Thoracic aorta (tissue), 2 donors: ENCODE measurements around the gene AHCY. TPM values are rescaled to one million over a fixed set of nuclear protein-coding genes. Genes with fewer than 3 reads are reported as not detected.
"Not testable (repeated sequence)": the region's sequence is repeated elsewhere in the genome, so short reads cannot be mapped to it uniquely, and the experiment has no call there.

Experiments used
- ATAC-seq: fragments of 150-250 bp; one replicate; pipeline ENCODE4 v1.8.0; 2017; ENCODE audit warnings: low read depth; ENCODE audit not compliant: insufficient number of reproducible peaks, low FRiP score
- DNase-seq: peaks from one replicate; pipeline ENCODE4 v3.0.0-alpha.2; 2020; ENCODE audit warnings: low spot score
- H3K27ac ChIP-seq, 2 donors: fragments of 200-600 bp; sonication (generic); 1 replicate in 1 of 2; 2 replicates in 1 of 2; pipeline ENCODE4 v1.5.1; 2016; ENCODE audit warnings: mild to moderate bottlenecking in 2 of 2, moderate library complexity in 2 of 2
- H3K27me3 ChIP-seq: fragments of 200-600 bp; sonication (generic); replicated peaks from 2 replicates; pipeline ENCODE4 v1.6.0; 2016; ENCODE audit warnings: mild to moderate bottlenecking; ENCODE audit not compliant: insufficient read depth
- H3K36me3 ChIP-seq: fragments of 200-600 bp; sonication (generic); one replicate; pipeline ENCODE4 v1.5.1; 2016
- H3K4me1 ChIP-seq, 2 donors: fragments of 200-600 bp; sonication (generic); 1 replicate in 1 of 2; 2 replicates in 1 of 2; pipeline versions ENCODE4 v1.5.1 to v1.6.0; 2016; ENCODE audit warnings: low read depth in 2 of 2, mild to moderate bottlenecking in 1 of 2; ENCODE audit not compliant: control insufficient read depth in 1 of 2
- H3K4me3 ChIP-seq: fragments of 200-600 bp; sonication (generic); 2 replicates; pipeline ENCODE4 v1.5.1; 2016; ENCODE audit warnings: mild to moderate bottlenecking
- H3K9me3 ChIP-seq: fragments of 200-600 bp; sonication (generic); 2 replicates; pipeline ENCODE4 v1.5.1; 2016
- total RNA-seq, 2 donors: library from RNA; depleted of rRNA; stranded (reverse); fragments of >200 nt; gene quantifications; one replicate each; pipeline versions ENCODE4 v1.1.0 to v1.2.3, GENCODE V29; 2016
- TF ChIP-seq, protein P1 (sequence below): fragments of 200-600 bp; sonication (generic); IDR thresholded peaks from one replicate; pipeline ENCODE4 v1.5.1; 2019; ENCODE audit warnings: antibody characterized with exemption

Gene AHCY
- total RNA-seq, 2 donors from 2014 or later, result 38.7 to 71.8 TPM

DNA sequence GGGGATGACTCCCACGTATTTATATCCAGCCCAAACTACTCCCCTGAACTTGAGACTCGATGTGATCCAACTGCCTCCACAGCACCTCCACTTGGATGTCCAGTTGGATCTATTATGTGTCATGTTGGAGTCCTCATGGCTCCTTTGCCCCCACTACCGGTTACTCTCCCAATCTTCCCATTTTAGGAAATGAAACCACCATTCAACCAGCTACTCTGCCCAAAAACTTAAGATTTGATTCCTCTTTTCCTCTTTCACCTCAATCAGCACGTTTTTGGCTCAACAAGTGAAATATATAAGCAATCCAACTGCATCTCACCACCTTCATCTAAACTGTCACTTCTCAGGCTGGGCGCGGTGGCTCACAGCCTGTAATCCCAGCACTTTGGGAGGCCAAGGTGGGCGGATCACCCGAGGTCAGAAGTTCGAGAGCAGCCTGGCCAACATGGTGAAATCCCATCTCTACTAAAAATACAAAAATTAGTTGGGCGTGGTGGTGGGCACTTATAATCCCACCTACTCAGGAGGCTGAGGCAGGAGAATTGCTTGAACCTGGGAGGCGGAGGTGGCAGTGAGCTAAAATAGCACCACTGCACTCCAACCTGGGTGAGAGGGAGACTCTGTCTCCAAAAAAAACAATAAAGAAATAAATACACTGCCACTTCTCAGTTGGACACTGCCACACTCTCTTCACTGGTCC, 3.4 kb downstream of the AHCY start:
- no peak for DNase-seq
- Histone ChIP-seq H3K4me1 (peaks cover 3 to 17% of the 10 kb centered on the region in 2 donors), H3K27ac (no peak overlapping the region), H3K27me3 (no peaks in the 10 kb centered on the region), H3K36me3 (peaks cover 7% of the 10 kb centered on the region), H3K9me3 (no peaks in the 10 kb centered on the region), H3K4me3 (no peak overlapping the region)
- ATAC-seq, result no peak
- TF ChIP-seq, protein P1, sequence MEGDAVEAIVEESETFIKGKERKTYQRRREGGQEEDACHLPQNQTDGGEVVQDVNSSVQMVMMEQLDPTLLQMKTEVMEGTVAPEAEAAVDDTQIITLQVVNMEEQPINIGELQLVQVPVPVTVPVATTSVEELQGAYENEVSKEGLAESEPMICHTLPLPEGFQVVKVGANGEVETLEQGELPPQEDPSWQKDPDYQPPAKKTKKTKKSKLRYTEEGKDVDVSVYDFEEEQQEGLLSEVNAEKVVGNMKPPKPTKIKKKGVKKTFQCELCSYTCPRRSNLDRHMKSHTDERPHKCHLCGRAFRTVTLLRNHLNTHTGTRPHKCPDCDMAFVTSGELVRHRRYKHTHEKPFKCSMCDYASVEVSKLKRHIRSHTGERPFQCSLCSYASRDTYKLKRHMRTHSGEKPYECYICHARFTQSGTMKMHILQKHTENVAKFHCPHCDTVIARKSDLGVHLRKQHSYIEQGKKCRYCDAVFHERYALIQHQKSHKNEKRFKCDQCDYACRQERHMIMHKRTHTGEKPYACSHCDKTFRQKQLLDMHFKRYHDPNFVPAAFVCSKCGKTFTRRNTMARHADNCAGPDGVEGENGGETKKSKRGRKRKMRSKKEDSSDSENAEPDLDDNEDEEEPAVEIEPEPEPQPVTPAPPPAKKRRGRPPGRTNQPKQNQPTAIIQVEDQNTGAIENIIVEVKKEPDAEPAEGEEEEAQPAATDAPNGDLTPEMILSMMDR, result no peak

DNA sequence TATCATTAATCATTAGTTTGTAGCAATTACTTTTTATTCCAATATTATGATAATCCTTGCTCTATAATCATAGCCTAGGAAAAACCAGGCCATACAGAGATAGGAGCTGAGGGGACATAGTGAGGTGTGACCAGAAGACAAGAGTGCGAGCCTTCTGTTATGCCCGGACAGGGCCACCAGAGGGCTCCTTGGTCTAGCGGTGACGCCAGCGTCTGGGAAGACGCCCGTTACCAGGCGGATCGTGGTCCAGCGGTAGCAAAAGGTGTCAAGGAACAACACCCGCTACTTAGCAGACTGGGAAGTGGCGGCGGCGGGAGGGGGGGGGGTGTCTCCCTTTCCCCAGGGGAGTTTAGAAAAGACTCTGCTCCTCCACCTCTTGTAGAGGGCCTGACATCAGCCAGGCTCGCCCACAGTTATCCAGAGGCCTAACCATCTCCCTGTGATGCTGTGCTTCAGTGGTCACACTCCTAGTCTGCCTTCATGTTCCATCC, 4.8 kb downstream of the AHCY start:
- H3K9me3 ChIP-seq, H3K4me3 ChIP-seq, H3K27me3 ChIP-seq, H3K27ac ChIP-seq, ATAC-seq, DNase-seq: not testable (repeated sequence)
- TF ChIP-seq, protein P1, result peak; percentile 20
- Histone ChIP-seq H3K4me1 (peaks cover 3 to 17% of the 10 kb centered on the region in 2 donors), H3K36me3 (peaks cover 16% of the 10 kb centered on the region)

DNA sequence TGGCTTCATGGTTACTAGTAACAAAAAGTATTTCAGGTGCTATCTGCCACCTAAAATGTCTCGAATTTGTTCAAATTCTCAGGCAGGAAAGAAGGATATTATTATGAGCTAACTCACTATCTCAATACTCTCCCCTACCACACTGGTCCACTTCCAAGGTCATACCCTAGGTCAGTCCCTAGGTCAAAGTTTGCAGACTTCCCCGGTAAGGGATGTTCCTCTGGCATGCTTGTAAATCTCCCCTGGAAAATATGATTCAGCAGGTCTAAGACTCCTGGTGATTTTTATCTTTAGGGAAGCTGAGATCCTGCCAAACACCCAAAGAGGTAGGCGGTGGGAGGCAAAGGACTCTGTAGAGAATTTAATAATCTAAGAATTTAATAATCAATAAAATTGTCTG, 6.7 kb downstream of the AHCY start:
- Histone ChIP-seq H3K36me3 (peaks cover 22% of the 10 kb centered on the region), H3K4me1 (peaks cover 0 to 5% of the 10 kb centered on the region in 2 donors), H3K27me3 (no peaks in the 10 kb centered on the region), H3K27ac (no peak overlapping the region), H3K9me3 (no peaks in the 10 kb centered on the region), H3K4me3 (no peak overlapping the region)
- ATAC-seq, result no peak
- no peak for DNase-seq
- TF ChIP-seq, protein P1, result no peak

DNA sequence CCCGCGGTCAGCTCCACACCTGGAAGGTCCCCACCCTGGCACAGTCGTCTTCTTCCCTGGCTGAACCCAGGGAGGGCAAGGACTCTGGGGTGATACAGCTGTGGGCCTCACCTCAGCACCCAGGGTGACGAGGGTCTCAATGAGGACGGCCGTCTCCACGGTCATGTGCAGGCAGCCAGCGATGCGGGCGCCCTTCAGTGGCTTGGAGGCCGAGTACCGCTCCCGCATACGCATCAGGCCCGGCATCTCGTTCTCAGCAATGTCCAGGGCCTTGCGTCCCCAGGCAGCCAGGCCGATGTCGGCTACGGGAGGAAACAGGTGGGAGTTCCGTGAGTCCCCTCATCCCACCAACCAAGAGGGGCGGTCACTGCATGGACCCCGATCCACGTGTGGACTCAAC, 7.9 kb downstream of the AHCY start:
- no peak for ATAC-seq
- H3K27me3 ChIP-seq, result no peaks in the 10 kb centered on the region

DNA sequence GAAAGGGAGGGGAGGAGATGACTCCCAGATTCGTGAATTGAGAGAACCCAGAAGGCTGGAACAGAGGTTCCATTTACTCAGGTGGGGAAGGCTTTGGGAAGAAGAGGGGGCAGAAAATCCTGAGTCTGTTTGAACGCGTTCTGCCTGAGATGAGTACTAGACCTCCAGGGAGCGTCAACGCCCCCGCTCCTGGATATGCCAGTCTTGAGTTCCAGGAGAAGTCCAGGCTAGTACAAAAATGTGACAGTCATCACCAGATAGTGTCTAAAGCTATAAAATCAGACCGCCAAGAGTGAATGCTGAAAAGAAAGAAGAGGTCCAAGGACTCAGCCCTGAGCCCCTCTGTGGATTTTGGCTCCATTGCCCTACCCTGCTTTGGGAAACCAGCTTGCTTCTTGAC, 8.6 kb downstream of the AHCY start:
- H3K9me3 ChIP-seq, result no peaks in the 10 kb centered on the region
- peaks cover 39% of the 10 kb centered on the region for H3K36me3 ChIP-seq
- no peak overlapping the region for H3K27ac ChIP-seq
- no peaks in the 10 kb centered on the region for H3K27me3 ChIP-seq
- H3K4me3 ChIP-seq, result no peak overlapping the region
- no peaks in the 10 kb centered on the region for H3K4me1 ChIP-seq
- DNase-seq, result no peak
- ATAC-seq, result no peak
- TF ChIP-seq, protein P1, result no peak

More for the DNA sequence above, 7.9 kb downstream of the AHCY start:
- Histone ChIP-seq H3K4me3 (no peak overlapping the region), H3K4me1 (no peaks in the 10 kb centered on the region), H3K9me3 (no peaks in the 10 kb centered on the region), H3K27ac (no peak overlapping the region), H3K36me3 (peaks cover 32% of the 10 kb centered on the region)
- DNase-seq, result no peak
- TF ChIP-seq, protein P1, result no peak
